ENCODE measurements around the gene CNTNAP5.

The CNTNAP5 gene

DNA sequence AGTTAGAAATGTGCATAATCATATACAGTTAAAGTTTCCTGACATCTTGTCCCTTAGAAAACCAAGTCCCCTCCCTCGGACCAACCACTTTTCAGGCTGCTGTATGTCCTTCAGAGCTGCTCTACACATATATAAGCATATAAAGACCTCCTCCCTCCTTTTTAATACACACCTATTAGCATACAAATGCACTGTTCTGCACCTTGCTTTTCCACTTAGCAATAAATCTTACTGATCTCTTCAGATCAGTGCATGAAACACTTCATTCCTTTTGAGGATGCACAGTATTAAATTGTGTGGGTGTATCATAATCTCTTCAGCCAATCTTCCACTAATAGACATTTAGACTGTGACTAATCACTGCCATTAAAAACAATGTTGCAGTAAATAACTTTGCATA lies 79.8 kb downstream of the CNTNAP5 start:
- H3K4me3 ChIP-seq (ENCODE audit: low read depth, low read length) = no peak overlapping the region
- in situ Hi-C loops (cut with HindIII; ENCODE audit: low sequenced_read_pairs) = no loop called here
- DNase-seq (ENCODE audit: low read depth) = no peak
- TF ChIP-seq, protein P1, sequence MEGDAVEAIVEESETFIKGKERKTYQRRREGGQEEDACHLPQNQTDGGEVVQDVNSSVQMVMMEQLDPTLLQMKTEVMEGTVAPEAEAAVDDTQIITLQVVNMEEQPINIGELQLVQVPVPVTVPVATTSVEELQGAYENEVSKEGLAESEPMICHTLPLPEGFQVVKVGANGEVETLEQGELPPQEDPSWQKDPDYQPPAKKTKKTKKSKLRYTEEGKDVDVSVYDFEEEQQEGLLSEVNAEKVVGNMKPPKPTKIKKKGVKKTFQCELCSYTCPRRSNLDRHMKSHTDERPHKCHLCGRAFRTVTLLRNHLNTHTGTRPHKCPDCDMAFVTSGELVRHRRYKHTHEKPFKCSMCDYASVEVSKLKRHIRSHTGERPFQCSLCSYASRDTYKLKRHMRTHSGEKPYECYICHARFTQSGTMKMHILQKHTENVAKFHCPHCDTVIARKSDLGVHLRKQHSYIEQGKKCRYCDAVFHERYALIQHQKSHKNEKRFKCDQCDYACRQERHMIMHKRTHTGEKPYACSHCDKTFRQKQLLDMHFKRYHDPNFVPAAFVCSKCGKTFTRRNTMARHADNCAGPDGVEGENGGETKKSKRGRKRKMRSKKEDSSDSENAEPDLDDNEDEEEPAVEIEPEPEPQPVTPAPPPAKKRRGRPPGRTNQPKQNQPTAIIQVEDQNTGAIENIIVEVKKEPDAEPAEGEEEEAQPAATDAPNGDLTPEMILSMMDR (IDR thresholded peaks at IDR 0.05; ENCODE audit: low read depth, low read length, missing control alignments) = no peak

DNA sequence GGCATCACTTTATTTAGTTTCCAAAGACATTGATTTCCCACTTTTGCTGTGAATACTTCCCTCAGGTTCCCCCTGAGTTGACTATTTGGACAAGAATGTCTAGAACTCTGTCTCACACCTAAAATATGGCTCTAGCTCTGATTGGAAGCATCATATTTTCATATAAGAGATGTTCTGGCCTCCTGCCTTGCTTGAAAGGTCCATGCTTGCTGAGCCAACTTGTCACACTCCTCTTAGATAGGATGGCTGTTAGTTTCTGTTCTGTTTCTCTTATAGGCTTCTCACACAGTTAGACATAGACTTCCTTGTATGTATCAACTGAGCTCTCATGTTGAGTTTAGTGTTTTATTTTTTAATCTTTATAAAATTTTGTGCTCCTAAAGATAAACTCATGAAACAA lies 87.1 kb downstream of the CNTNAP5 start:
- DNase-seq (ENCODE audit: low read depth) = no peak
- in situ Hi-C loops (cut with HindIII; ENCODE audit: low sequenced_read_pairs) = no loop called here
- TF ChIP-seq, protein P1 (IDR thresholded peaks at IDR 0.05; ENCODE audit: low read depth, low read length, missing control alignments) = no peak
- no peak overlapping the region for H3K4me3 ChIP-seq (ENCODE audit: low read depth, low read length)

DNA sequence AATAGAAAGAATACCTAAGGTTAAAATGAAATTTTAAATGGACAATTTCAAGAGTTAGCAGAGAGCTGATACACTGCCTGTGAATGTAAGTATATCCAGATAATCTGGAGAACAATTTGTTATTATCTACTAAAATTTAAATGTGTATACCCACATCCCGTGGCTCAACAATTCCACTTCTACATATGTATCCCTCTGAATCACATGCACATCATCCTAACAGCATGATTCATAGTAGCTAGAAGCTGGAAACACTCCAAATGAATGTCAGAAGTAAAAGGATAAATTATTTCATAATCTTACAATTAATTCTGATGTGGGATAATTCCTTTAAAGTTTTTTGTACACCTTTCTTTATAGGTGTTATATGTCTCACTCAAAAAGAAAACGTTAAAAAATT lies 87.9 kb downstream of the CNTNAP5 start:
- DNase-seq (ENCODE audit: low read depth) = no peak
- in situ Hi-C loops (cut with HindIII; ENCODE audit: low sequenced_read_pairs) = no loop called here
- no peak overlapping the region for H3K4me3 ChIP-seq (ENCODE audit: low read depth, low read length)
- TF ChIP-seq, protein P1 (IDR thresholded peaks at IDR 0.05; ENCODE audit: low read depth, low read length, missing control alignments) = no peak

DNA sequence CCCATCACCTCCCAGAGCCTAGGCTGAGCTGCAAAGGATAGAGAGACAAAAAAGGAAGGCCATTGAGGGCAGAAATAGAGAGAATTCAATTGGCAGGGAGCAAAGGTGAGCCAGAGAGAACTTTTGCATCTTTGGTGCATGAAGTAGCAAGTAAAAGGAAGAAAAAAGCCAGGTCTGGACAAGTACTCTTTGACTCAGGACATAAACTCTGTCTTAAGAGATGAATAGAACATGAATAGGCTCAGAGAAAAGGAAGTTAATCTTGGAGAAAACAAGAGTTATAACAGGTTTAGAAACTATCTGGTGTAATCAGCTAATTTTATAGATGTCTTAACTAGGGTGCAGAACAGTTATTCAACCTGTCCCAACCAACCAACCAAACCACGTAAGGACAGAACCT lies 95.2 kb downstream of the CNTNAP5 start:
- TF ChIP-seq, protein P1 (IDR thresholded peaks at IDR 0.05; ENCODE audit: low read depth, low read length, missing control alignments) = no peak
- no peak overlapping the region for H3K4me3 ChIP-seq (ENCODE audit: low read depth, low read length)
- in situ Hi-C loops (cut with HindIII; ENCODE audit: low sequenced_read_pairs) = no loop called here
- no peak for DNase-seq (ENCODE audit: low read depth)

DNA sequence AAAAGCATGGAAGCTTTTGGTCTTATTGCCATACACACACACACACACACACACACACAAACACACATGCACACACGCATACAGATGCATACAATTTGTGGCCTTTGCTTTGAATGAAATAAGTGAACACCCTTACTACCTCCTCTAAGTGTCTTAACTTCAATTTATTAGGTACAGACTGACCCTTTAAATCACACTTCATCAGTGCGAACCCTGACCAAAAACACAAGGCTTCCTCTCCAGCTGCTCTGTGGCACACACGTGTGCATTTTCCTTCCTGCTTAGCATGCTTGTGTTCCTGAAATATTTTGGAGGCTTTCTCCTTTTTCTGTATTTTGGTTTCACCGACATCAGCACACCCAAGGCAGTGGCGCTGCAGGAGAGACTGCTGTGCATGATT lies 96.0 kb downstream of the CNTNAP5 start:
- H3K4me3 ChIP-seq (ENCODE audit: low read depth, low read length) = no peak overlapping the region
- in situ Hi-C loops (cut with HindIII; ENCODE audit: low sequenced_read_pairs) = no loop called here
- DNase-seq (ENCODE audit: low read depth) = no peak
- TF ChIP-seq, protein P1 (IDR thresholded peaks at IDR 0.05; ENCODE audit: low read depth, low read length, missing control alignments) = no peak

DNA sequence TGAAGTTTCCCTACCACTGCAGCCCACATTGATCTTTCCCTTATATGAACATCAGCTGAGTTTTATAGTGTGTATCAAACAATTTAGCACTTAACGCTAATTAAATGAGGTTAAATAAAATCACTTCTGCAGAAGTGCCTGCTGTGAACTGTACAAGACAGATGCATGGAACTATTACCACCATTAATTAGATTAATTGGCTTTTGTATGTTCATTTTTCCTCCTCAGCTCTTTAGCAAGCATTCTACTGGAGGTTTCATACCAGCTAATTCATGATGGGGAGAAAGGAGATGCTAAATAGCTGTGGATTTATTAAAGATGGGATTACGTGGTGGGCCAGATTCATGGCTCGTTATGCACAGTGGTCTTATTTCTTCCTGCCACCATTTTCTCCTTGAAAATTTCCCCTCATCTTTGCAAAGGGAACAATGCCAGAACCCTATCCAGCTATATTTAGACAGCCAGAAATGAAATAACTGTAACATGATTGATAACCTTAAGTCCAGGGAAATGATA lies 96.7 kb downstream of the CNTNAP5 start:
- no peak overlapping the region for H3K4me3 ChIP-seq (ENCODE audit: low read depth, low read length)
- in situ Hi-C loops (cut with HindIII; ENCODE audit: low sequenced_read_pairs) = no loop called here
- TF ChIP-seq, protein P1 (IDR thresholded peaks at IDR 0.05; ENCODE audit: low read depth, low read length, missing control alignments) = no peak
- DNase-seq (ENCODE audit: low read depth) = no peak

DNA sequence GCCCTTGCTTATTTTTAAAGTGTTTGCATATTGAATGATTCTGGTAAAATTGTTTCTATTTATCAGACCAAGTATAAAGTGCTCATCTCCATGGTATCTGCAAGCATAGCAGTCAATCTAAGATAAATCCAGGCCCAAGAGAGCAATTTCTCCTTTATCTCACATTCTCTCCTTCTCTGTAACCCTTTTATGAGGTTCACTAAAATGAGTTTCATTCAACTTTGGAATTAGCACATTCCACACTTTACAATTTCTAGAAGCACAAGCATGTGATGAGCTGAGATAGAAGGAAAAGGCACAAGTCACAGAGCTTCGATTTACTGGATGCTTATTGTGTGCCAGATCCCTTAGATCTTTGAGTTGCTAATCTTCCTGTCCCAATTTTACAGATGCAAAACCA lies 97.3 kb downstream of the CNTNAP5 start:
- DNase-seq (ENCODE audit: low read depth) = no peak
- in situ Hi-C loops (cut with HindIII; ENCODE audit: low sequenced_read_pairs) = no loop called here
- no peak overlapping the region for H3K4me3 ChIP-seq (ENCODE audit: low read depth, low read length)
- TF ChIP-seq, protein P1 (IDR thresholded peaks at IDR 0.05; ENCODE audit: low read depth, low read length, missing control alignments) = no peak
